22Rv1 (cell line): ENCODE results near the gene E2F2.

Experiments used
- ZFX ChIP-seq: fragments of 450-650 bp; IDR thresholded peaks from 2 replicates; pipeline ENCODE4 v1.6.1; 2017; ENCODE audit warnings: antibody characterized with exemption, borderline replicate concordance
- TF ChIP-seq, protein P1 (sequence below): fragments of 450-650 bp; IDR thresholded peaks from 2 replicates; pipeline ENCODE4 v1.5.1; 2017; ENCODE audit warnings: mild to moderate bottlenecking

DNA sequence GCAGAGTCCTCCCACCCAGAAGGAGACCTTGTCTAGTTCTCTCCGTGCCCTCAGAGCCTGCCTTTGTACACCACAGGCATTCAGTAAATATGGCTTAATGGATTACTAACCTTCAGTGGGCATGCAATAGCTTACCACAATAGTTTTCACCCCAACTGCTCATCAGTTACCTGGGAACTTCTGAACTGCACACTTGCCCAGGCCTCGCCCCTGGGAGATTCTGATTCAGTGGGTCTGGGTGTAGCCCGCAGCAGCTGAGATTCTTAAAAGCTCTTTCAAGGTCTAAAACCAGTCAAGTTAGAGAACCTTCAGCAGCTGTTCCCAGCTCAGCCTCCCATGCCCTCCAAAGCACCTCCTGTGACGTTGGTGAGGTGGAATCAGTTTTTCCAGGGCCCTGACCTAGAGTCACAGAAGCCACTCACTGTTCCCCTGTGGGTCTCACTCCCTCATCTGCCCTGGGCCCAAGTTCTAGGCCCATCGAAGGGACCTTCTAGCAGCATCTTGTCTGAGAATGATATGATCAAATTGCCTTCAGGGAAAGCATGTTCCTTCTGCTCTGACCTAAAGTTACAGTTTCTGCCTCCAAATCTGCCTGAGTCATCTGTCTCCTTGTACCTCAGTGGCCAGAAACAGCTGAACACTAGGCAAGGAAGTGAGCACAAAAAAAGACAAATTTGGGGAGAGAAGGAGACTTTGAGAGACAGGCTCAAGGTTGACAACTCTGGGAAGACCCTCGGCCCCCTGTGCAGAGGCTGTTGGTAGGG, 57.8 kb downstream of the E2F2 start:
- TF ChIP-seq, protein P1, sequence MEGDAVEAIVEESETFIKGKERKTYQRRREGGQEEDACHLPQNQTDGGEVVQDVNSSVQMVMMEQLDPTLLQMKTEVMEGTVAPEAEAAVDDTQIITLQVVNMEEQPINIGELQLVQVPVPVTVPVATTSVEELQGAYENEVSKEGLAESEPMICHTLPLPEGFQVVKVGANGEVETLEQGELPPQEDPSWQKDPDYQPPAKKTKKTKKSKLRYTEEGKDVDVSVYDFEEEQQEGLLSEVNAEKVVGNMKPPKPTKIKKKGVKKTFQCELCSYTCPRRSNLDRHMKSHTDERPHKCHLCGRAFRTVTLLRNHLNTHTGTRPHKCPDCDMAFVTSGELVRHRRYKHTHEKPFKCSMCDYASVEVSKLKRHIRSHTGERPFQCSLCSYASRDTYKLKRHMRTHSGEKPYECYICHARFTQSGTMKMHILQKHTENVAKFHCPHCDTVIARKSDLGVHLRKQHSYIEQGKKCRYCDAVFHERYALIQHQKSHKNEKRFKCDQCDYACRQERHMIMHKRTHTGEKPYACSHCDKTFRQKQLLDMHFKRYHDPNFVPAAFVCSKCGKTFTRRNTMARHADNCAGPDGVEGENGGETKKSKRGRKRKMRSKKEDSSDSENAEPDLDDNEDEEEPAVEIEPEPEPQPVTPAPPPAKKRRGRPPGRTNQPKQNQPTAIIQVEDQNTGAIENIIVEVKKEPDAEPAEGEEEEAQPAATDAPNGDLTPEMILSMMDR, result no peak
- no peak for TF ChIP-seq ZFX
